ENCODE results near the gene BTNL8. TPM values are rescaled to one million over a fixed set of nuclear protein-coding genes. Genes with fewer than 3 reads are reported as not detected.

BTNL8 gene
- total and polyA plus RNA-seq, 2 donors (not counting 3 experiments of a cell fraction or from before 2014, with no cell fraction given): not detected

- POLR2A ChIA-PET: no interaction called here
- CTCF ChIA-PET: interaction anchor here (0.6 to 2.5 kb wide), 21 partner anchors 9 to 316 kb away, joined by 3 to 53 read pairs (median 5); no protein-coding TSS in a partner anchor
- peak; percentile 86 for FAIRE-seq
Observed at GRCh38 chr5:180868960-180869359, 30.0 kb upstream of the BTNL8 start.

More at GRCh38 chr5:180868960-180869359, 30.0 kb upstream of the BTNL8 start:
- no peaks in the 10 kb centered on the region for H3K36me3 ChIP-seq (ENCODE audit: control insufficient read depth in 2 of 2, extremely low read depth in 1 of 2, insufficient read depth in 2 of 2, low read length in 2 of 2)
- H3K9me1 ChIP-seq (replicated peaks; ENCODE audit: control insufficient read depth, extremely low read depth, insufficient read depth, low read length): no peaks in the 10 kb centered on the region
- TF ChIP-seq FOS (IDR thresholded peaks at IDR 0.05; ENCODE audit: borderline replicate concordance, insufficient read depth, low read length) (no peak), CTCF (IDR thresholded peaks at IDR 0.05; ENCODE audit: extremely low read depth in 1 of 2, insufficient read depth in 1 of 2, low read depth in 1 of 2, low read length in 2 of 2) (peak; percentile 76 to 79), POLR2AphosphoS5 (IDR thresholded peaks at IDR 0.05; ENCODE audit: insufficient read depth, low read depth, low read length) (no peak)
- H3K4me3 ChIP-seq (replicated peaks in 1 of 3; ENCODE audit: insufficient read depth in 1 of 3, low read depth in 1 of 3, low read length in 3 of 3): no peak overlapping the region
- H3K27me3 ChIP-seq (ENCODE audit: control insufficient read depth in 2 of 2, insufficient read depth in 2 of 2, low read length in 2 of 2): peaks cover 2 to 7% of the 10 kb centered on the region in 2 experiments
- dilution Hi-C loops (cut with MboI; ENCODE audit: extremely low pct_ligation_motif_present, low sequenced_read_pairs) (no loop called here), intact Hi-C loops (cut with micrococcal nuclease) (loop anchor here (1.0 to 2.0 kb wide), 4 partner anchors 67 to 315 kb away; partner anchors contain the start of gene MGAT1)
- peak; percentile 79 for DNase-seq (ENCODE audit: low read depth, low spot score)
- H3K27ac ChIP-seq (ENCODE audit: insufficient read depth, low read depth, low read length): no peak overlapping the region
- no TSS peak for BruUV-seq (replicated peaks)
- H3K9me3 ChIP-seq (replicated peaks; ENCODE audit: control insufficient read depth, insufficient read depth, low read length): no peaks in the 10 kb centered on the region
- peaks cover 4% of the 10 kb centered on the region for H3K4me1 ChIP-seq (ENCODE audit: control insufficient read depth, extremely low read depth, insufficient read depth, low read length)
- no peaks in the 10 kb centered on the region for H3K79me2 ChIP-seq (ENCODE audit: control insufficient read depth, insufficient read depth, low read length)
- no peaks in the 10 kb centered on the region for H4K20me1 ChIP-seq (replicated peaks; ENCODE audit: control insufficient read depth, extremely low read depth, insufficient read depth, low read length)
- no peak overlapping the region for H3K4me2 ChIP-seq (ENCODE audit: insufficient read depth, low read length)
- H3K9ac ChIP-seq (replicated peaks; ENCODE audit: extremely low read depth, insufficient read depth, low read length): no peak overlapping the region
- H2AFZ ChIP-seq (ENCODE audit: low read depth, low read length): no peak overlapping the region
